ENCODE results near the gene CHST11. TPM values are rescaled to one million over a fixed set of nuclear protein-coding genes. Genes with fewer than 3 reads are reported as not detected.

The CHST11 gene
- total RNA-seq (2014; rRNA removed; shearing (Covaris generic)) = 4.7 and 8.4 TPM in 2 replicates

GRCh38 chr12:104456417-104456949 is at the start of gene CHST11:
Gene CHST11, plus strand, starts transcription at chr12:104456948.
- DNase-seq (ENCODE audit: low spot score) = peak; percentile 33

DNA sequence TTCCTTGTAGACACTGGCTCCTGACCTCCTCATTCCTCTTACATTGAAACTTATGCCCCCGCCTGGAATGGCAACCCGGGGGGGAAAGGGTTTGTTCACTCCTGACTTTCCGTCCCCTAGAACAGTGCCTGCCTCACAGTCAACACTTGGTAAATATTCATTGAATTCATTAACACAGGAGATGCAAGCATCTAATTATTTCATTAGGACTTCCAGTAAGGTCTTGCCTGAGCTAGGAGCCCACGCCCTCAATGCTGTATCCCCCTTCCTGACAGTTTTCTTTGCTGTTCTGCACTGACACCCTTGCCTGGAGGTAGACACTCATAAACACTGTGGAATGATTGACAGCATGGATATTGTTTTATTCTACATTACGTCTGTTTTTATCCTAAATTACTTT is 49.3 kb upstream of the CHST11 start:
- no peak for DNase-seq (ENCODE audit: low spot score)

GRCh38 chr12:104407922-104408321 is 48.8 kb upstream of the CHST11 start:
- no peak for DNase-seq (ENCODE audit: low spot score)

DNA sequence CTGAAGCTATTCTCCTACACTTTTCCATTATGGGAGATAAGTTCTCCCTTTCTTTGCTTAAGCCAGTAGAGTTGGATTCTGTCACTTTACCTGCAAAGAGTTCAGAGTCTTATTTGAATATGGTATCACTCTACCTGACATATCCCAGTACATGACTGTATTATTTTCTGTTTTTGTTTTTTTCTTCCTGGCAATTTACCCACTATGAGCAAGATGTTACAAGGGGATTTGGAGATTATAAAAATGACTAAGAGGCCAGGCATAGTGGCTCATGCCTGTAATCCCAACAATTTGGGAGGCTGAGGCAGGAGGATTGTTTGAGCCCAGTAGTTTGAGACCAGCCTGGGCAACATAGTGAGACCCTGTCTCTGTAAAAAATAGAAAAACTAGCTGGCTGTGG is 46.4 kb upstream of the CHST11 start:
- DNase-seq (ENCODE audit: low spot score) = no peak

- no peak for DNase-seq (ENCODE audit: low spot score)
Observed at GRCh38 chr12:104410786-104411185, 46.0 kb upstream of the CHST11 start.

- no peak for DNase-seq (ENCODE audit: low spot score)
Observed at GRCh38 chr12:104411826-104412641, 44.7 kb upstream of the CHST11 start.

DNA sequence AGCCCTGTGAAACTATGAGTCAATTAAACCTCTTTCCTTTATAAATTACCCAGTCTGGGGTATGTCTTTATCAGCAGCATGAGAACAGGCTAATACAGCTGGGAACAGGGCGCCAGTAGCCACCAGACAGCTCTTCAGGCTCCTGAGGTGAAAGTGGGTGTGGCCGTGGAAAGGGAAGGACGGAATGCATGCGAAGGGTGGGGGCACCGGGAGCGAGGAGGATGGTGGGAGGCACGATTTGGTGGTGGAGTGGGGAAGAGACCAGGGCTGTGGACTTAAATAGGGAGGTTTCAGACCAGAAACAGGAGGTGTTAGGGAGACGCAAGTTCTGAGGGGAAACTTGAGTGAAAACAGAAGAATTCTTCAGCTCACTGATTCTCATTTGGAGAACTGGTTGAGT is 44.1 kb upstream of the CHST11 start:
- no peak for DNase-seq (ENCODE audit: low spot score)

GRCh38 chr12:104413330-104413729 is 43.4 kb upstream of the CHST11 start:
- no peak for DNase-seq (ENCODE audit: low spot score)

- DNase-seq (ENCODE audit: low spot score) = peak; percentile 10
Observed at GRCh38 chr12:104414581-104415341, 42.0 kb upstream of the CHST11 start.

DNA sequence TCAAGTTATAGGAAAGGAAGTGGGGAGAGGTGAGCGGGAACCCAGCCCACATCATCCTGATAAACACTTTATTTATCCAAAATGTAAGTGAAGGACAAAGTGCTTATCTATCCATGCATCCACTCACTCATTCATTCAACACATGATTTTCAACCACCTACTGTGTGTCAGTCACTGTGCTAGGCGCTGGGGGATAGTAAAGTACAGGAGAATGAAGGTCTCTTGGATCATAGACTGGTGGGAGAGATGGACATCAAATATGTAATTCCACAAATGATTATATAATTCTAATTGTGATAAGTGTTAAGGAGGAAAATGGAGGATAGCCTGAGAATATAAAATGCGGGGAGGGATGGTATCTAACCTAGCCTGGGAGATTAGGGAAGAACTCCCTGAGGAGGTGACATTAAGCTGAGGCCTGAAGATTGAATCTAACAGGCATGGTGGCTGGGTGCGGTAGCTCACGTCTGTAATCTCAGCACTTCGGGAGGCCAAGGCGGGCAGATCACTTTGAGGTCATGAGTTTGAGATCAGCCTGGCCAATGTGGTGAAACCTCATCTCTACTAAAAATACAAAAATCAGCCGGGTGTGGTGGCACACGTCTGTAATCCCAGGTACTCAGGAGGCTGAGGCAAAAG is 41.3 kb upstream of the CHST11 start:
- no peak for DNase-seq (ENCODE audit: low spot score)

DNA sequence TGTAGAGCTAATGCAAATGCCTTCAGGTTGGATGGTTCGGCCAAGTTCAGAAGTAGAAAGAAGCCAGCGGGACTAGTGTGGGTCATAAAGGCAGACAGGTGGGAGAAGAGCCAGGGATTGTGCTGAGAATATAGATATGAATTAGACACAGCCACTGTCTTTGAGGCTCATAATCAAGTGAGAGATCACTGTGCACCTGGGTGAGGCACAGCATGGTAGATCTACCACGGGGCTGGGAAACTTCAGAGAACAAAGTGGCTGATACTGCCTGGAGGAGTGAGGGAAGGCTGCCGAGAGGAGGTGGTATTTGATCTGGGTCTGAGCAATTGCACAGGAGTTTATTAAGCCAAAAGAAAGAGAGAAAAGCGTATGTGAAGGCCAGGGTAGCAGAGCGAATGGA is 40.6 kb upstream of the CHST11 start:
- no peak for DNase-seq (ENCODE audit: low spot score)

DNA sequence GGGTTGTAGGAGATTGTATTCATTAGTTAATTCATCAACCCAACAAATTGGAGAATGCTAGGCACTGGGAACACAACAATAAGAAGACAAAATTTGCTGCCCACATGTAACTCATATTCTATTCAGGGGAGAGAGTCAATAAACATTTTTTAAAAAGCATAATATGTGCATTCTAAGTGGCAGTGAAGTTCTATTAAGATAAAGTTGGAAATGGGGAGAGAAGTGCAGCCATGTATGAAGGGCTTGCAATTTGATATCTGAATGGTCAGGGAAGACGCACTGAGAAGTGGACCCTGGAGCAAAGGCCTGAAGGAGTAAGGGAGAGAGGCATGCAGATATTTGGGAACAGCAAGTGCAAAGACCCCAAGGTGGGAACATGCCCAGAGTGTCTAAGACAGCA is 40.2 kb upstream of the CHST11 start:
- no peak for DNase-seq (ENCODE audit: low spot score)

DNA sequence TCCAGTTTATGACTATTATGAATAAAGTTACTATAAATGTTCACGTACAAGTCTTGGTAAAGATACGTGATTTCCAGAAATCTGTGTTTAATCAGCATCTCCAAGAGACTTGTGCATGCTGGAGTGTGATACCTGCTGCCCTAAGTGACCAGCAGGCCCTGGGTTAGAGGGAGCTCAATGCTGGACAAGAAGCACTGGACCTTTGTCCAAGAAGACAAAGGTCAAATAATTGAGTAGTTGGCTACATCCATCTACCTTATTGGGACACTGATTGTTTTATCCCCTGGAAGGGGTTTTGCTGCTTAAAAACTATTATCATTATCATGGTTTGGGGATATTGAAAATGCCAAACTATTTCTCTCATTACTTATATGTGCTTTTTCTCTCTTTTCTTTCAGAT is 37.0 kb upstream of the CHST11 start:
- no peak for DNase-seq (ENCODE audit: low spot score)

GRCh38 chr12:104420868-104421267 is 35.9 kb upstream of the CHST11 start:
- no peak for DNase-seq (ENCODE audit: low spot score)

GRCh38 chr12:104421343-104421742 is 35.4 kb upstream of the CHST11 start:
- no peak for DNase-seq (ENCODE audit: low spot score)

DNA sequence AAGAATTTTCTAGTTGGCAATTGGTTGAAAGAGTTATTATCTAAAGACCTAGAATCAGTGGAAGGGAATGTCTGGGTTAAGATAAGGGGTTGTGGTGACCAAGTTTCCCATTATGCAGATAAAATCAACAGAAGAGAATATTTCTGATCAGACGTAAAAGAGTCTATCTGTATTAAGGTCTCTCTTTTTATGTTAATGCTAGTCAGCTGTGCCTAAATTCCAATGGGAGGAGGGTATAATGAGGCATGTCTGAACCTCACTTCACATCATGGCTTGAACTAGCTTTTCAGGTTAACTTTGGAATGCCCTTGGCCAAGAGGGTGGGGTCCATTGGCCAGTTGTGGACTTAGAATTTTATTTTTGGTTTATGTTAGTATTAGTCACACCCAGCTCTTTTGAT is 34.3 kb upstream of the CHST11 start:
- no peak for DNase-seq (ENCODE audit: low spot score)

DNA sequence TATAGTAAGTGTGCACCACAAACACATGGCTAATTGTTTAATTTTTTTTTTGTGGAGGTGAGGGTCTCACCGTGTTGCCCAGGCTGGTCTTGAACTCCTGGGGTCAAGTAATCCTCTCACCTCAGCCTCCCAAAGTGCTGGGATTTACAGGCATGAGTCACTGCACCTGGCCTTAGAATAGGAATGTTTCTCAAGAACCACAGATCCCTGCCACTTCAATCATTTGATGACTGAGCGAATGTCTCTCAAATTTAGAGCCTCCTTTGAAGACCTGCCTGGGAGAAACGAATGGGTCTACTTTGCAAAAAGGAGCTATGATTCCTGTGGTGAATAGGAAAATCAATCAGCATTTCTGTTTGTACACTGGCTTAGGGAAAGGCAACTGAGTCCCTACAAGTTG is 33.5 kb upstream of the CHST11 start:
- DNase-seq (ENCODE audit: low spot score) = no peak

- DNase-seq (ENCODE audit: low spot score) = no peak
Observed at GRCh38 chr12:104423809-104424208, 32.9 kb upstream of the CHST11 start.

- no peak for DNase-seq (ENCODE audit: low spot score)
Observed at GRCh38 chr12:104424955-104425354, 31.8 kb upstream of the CHST11 start.

- DNase-seq (ENCODE audit: low spot score) = no peak
Observed at GRCh38 chr12:104425614-104426013, 31.1 kb upstream of the CHST11 start.

DNA sequence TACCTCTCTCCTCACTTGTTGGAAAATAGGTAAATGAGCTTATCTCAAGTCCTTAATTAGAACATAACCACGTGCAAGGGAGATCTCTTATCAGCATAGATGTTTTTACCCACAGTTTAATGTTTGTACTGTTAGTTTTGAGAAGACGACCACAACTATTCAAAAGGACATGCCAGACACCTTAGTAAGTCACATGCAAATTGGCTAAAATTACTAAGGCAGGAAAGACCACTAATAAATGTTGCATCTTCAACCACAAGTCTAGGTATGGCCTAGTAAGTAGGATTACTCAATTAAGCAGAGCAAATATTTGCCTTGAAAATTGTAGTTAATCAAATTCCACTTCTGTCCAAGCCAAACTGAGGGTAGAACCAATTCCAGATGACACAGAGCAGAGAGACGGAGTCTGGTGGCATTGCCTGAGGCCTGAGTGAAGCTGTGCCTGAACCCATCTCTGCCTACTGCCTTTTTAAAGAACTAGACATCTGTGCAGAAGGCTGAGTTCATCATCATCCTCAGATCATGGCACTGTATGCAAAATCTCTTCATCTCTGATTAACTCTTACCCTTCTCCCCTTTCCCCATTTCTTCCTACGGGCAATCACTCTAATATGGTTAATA is 29.7 kb upstream of the CHST11 start:
- DNase-seq (ENCODE audit: low spot score) = peak; percentile 47

GRCh38 chr12:104427547-104427938 is 29.2 kb upstream of the CHST11 start:
- DNase-seq (ENCODE audit: low spot score) = no peak
